ENCODE results near the gene CD69.
A peak's percentile ranks its signal among the peaks of the same experiment; 100 is the strongest.

CD69 gene

DNA sequence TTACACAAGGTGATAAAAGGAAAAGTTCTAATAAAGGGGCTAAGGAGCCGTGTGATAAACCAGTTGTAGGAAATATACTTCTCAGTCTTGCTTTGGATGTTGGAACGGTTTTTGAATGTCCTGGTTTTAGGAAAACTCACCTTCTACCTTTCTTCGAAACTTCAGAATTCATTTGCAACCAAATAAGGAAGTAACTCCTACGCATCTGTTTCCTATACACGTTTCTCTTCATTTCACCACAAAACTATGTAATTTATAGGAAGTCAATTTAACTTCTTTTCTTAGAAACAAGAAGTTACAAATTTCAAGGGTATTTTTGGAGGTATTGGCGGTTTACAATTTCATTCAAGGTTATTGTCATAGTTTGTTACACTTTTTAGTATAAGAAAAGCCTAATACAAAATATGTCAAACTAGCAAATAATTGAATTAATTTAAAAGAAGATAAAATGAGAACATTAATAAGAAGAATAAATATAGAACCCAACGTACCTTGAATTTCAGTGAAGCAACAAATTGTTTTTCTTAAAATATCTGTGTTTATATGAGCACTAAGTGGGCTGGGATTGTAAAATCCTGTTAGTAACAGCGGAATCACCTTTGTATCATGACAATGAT, 33.2 kb upstream of the CD69 start:
- H3K9me2 ChIP-seq (replicated peaks; ENCODE audit: insufficient read depth, low read length): no peaks in the 10 kb centered on the region
- H2AFZ ChIP-seq (ENCODE audit: low read length): no peak overlapping the region
- TF ChIP-seq EZH2phosphoT487 (IDR thresholded peaks at IDR 0.05; ENCODE audit: low read length): no peak
- TF ChIP-seq, protein P1, sequence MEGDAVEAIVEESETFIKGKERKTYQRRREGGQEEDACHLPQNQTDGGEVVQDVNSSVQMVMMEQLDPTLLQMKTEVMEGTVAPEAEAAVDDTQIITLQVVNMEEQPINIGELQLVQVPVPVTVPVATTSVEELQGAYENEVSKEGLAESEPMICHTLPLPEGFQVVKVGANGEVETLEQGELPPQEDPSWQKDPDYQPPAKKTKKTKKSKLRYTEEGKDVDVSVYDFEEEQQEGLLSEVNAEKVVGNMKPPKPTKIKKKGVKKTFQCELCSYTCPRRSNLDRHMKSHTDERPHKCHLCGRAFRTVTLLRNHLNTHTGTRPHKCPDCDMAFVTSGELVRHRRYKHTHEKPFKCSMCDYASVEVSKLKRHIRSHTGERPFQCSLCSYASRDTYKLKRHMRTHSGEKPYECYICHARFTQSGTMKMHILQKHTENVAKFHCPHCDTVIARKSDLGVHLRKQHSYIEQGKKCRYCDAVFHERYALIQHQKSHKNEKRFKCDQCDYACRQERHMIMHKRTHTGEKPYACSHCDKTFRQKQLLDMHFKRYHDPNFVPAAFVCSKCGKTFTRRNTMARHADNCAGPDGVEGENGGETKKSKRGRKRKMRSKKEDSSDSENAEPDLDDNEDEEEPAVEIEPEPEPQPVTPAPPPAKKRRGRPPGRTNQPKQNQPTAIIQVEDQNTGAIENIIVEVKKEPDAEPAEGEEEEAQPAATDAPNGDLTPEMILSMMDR (IDR thresholded peaks at IDR 0.05; ENCODE audit: low read length): no peak
- TF ChIP-seq EZH2 (optimal IDR thresholded peaks at IDR 0.05; ENCODE audit: low read depth, low read length): no peak
- no peaks in the 10 kb centered on the region for H3K36me3 ChIP-seq (replicated peaks; ENCODE audit: insufficient read depth, low read length)
- H3K9me3 ChIP-seq (replicated peaks; ENCODE audit: insufficient read depth, low read length): no peaks in the 10 kb centered on the region
- 0 out of 2 replicates have a peak, but pooled peaks cover 5% of the 10 kb centered on the region for H3K27me3 ChIP-seq (replicated peaks; ENCODE audit: insufficient read depth, low read length)
- H3K4me1 ChIP-seq (ENCODE audit: low read length): peaks cover 9% of the 10 kb centered on the region
- peak overlapping the region; percentile 24; the same call in 1 of the 2 replicates for H3K4me2 ChIP-seq (ENCODE audit: low read depth, low read length)
- no peak overlapping the region for H3K27ac ChIP-seq (ENCODE audit: low read length)
- DNase-seq: no peak
- no peaks in the 10 kb centered on the region for H3F3A ChIP-seq (ENCODE audit: insufficient read depth, low read length)
- H3K9ac ChIP-seq (ENCODE audit: low read length): no peak overlapping the region
- no peaks in the 10 kb centered on the region for H4K20me1 ChIP-seq (ENCODE audit: insufficient read depth, low read length)
- H3K4me3 ChIP-seq (ENCODE audit: low read length): no peak overlapping the region
- no peaks in the 10 kb centered on the region for H3K79me2 ChIP-seq (ENCODE audit: low read length)

DNA sequence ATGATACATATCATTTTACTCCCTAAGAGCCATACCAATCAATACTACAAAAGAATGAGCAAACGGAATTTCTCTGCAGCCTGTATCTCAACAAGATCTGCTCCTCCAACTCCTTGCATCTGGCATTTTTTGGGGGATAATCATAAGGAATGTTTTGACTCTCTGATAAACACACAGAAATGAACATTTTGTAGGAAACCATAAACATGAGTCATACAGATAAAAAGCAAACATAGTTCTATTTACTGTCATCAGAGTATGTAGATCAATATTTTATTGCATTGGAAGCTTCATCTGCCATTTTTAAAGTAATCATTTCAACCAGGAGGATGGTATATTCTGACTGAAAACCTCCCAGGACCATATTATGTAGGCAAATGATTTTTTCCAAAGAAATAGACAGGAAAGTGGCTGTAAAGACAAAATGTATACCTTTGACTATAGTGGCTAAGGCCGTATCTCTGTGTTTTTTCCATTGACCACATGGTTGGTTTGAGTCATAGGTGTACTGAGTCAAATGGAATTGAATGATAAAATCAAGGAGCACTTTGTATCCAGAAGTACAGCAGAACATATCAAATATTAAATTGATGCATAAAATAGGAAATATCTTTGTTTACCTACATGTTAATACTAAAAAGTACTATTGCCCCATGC, 32.4 kb upstream of the CD69 start:
- 0 out of 2 replicates have a peak, but pooled peaks cover 5% of the 10 kb centered on the region for H3K27me3 ChIP-seq (replicated peaks; ENCODE audit: insufficient read depth, low read length)
- H3F3A ChIP-seq (ENCODE audit: insufficient read depth, low read length): no peaks in the 10 kb centered on the region
- no peaks in the 10 kb centered on the region for H3K79me2 ChIP-seq (ENCODE audit: low read length)
- H3K4me3 ChIP-seq (ENCODE audit: low read length): no peak overlapping the region
- H3K4me2 ChIP-seq (ENCODE audit: low read depth, low read length): no peak overlapping the region
- DNase-seq: no peak
- no peak for TF ChIP-seq EZH2phosphoT487 (IDR thresholded peaks at IDR 0.05; ENCODE audit: low read length)
- H3K4me1 ChIP-seq (ENCODE audit: low read length): peaks cover 9% of the 10 kb centered on the region
- H3K27ac ChIP-seq (ENCODE audit: low read length): no peak overlapping the region
- H3K9me3 ChIP-seq (replicated peaks; ENCODE audit: insufficient read depth, low read length): no peaks in the 10 kb centered on the region
- H2AFZ ChIP-seq (ENCODE audit: low read length): no peak overlapping the region
- no peak overlapping the region for H3K9ac ChIP-seq (ENCODE audit: low read length)
- H3K9me2 ChIP-seq (replicated peaks; ENCODE audit: insufficient read depth, low read length): no peaks in the 10 kb centered on the region
- H3K36me3 ChIP-seq (replicated peaks; ENCODE audit: insufficient read depth, low read length): no peaks in the 10 kb centered on the region
- no peaks in the 10 kb centered on the region for H4K20me1 ChIP-seq (ENCODE audit: insufficient read depth, low read length)

DNA sequence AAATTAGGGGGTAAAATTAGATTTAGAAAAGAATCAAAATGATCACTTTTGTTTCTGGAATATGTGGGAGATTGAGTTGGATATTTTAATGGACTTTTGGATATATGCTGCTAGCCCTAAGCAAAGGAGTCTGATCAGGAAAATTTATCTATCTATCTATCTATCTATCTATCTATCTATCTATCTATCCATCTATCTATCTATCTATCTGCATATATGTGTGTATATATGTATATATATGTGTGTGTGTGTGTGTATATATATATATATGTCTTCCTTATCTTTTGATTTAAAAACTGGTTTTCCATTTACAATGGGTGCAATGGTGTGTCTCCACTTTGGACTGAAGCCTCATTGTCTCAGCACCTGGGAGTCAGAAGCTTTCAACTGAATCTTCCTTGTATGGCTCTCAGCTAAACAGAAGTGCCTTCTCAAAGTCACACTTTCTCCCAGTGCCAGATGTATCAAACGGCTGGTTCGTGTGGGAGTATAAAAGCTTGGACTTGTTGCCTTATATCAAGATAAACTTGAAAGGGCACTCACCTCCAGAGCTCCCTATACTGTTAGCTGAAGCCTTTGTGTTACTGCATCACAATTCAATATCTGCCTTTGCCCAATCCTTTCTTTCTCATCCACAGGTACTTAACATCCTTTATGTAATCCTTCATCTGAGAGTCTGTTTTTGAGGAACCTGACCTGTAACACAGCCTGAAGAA, 31.6 kb upstream of the CD69 start:
- H2AFZ ChIP-seq (ENCODE audit: low read length): no peak overlapping the region
- H3K36me3 ChIP-seq (replicated peaks; ENCODE audit: insufficient read depth, low read length): no peaks in the 10 kb centered on the region
- TF ChIP-seq EZH2 (optimal IDR thresholded peaks at IDR 0.05; ENCODE audit: low read depth, low read length) (no peak), EZH2phosphoT487 (IDR thresholded peaks at IDR 0.05; ENCODE audit: low read length) (no peak)
- TF ChIP-seq, protein P1 (IDR thresholded peaks at IDR 0.05; ENCODE audit: low read length): no peak
- no peak overlapping the region for H3K27ac ChIP-seq (ENCODE audit: low read length)
- H3K9ac ChIP-seq (ENCODE audit: low read length): no peak overlapping the region
- H3K9me2 ChIP-seq (replicated peaks; ENCODE audit: insufficient read depth, low read length): no peaks in the 10 kb centered on the region
- no peak overlapping the region for H3K4me2 ChIP-seq (ENCODE audit: low read depth, low read length)
- H4K20me1 ChIP-seq (ENCODE audit: insufficient read depth, low read length): no peaks in the 10 kb centered on the region
- DNase-seq: no peak
- H3K79me2 ChIP-seq (ENCODE audit: low read length): no peaks in the 10 kb centered on the region
- H3K4me1 ChIP-seq (ENCODE audit: low read length): peaks cover 9% of the 10 kb centered on the region
- H3F3A ChIP-seq (ENCODE audit: insufficient read depth, low read length): no peaks in the 10 kb centered on the region
- 0 out of 2 replicates have a peak, but pooled peaks cover 5% of the 10 kb centered on the region for H3K27me3 ChIP-seq (replicated peaks; ENCODE audit: insufficient read depth, low read length)
- H3K4me3 ChIP-seq (ENCODE audit: low read length): no peak overlapping the region
- no peaks in the 10 kb centered on the region for H3K9me3 ChIP-seq (replicated peaks; ENCODE audit: insufficient read depth, low read length)

Data from MM.1S (cell line).